Gastroesophageal sphincter (tissue), 3 donors: ENCODE measurements around the gene RPS4Y1.

Source experiments
- CTCF ChIP-seq, 4 experiments: fragments of 200-600 bp in 2 of 4; fragments of 450-650 bp in 2 of 4; sonication (generic) in 1 of 4; IDR thresholded peaks; one replicate each; pipeline ENCODE4 v1.5.1; 2017 to 2019; ENCODE audit warnings: antibody characterized with exemption in 4 of 4, mild to moderate bottlenecking in 2 of 4, moderate library complexity in 2 of 4
- EP300 ChIP-seq: sonication (generic); formaldehyde crosslinking; IDR thresholded peaks from one replicate; pipeline ENCODE4 v1.6.1; 2017; ENCODE audit warnings: antibody characterized with exemption, mild to moderate bottlenecking

DNA sequence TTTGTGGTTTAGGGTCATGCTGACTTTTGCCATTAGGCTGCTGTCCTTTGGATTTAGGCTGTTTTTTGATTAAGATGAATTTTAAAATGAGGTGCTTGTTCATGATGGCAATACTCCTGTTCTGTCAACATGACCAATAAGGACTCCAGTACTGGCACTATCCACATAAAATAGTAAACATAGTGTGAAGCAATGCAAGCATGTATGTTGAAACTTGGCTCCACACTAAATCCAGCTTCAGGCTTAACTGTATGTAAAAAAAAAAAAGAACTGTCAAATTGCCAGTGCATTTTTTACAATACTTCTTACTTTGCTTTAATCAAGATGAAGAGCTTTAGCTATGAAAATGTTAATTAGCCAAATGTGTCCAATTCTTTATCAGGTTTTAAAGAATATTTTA lies 6.2 kb upstream of the RPS4Y1 start:
- TF ChIP-seq CTCF (IDR thresholded peaks at IDR 0.05) (no peak), EP300 (no peak)
